ENCODE results near the gene FOXK1.

FOXK1 gene

GRCh38 chr7:4747746-4748145 lies 65.7 kb downstream of the FOXK1 start:
- H3K4me3 ChIP-seq (replicated peaks; ENCODE audit: insufficient read depth, low read length) = no peak overlapping the region
- no peak for DNase-seq (ENCODE audit: low read depth in 1 of 2, low spot score in 1 of 2)
- H3K27ac ChIP-seq (replicated peaks) = no peak overlapping the region
- TF ChIP-seq, protein P1, sequence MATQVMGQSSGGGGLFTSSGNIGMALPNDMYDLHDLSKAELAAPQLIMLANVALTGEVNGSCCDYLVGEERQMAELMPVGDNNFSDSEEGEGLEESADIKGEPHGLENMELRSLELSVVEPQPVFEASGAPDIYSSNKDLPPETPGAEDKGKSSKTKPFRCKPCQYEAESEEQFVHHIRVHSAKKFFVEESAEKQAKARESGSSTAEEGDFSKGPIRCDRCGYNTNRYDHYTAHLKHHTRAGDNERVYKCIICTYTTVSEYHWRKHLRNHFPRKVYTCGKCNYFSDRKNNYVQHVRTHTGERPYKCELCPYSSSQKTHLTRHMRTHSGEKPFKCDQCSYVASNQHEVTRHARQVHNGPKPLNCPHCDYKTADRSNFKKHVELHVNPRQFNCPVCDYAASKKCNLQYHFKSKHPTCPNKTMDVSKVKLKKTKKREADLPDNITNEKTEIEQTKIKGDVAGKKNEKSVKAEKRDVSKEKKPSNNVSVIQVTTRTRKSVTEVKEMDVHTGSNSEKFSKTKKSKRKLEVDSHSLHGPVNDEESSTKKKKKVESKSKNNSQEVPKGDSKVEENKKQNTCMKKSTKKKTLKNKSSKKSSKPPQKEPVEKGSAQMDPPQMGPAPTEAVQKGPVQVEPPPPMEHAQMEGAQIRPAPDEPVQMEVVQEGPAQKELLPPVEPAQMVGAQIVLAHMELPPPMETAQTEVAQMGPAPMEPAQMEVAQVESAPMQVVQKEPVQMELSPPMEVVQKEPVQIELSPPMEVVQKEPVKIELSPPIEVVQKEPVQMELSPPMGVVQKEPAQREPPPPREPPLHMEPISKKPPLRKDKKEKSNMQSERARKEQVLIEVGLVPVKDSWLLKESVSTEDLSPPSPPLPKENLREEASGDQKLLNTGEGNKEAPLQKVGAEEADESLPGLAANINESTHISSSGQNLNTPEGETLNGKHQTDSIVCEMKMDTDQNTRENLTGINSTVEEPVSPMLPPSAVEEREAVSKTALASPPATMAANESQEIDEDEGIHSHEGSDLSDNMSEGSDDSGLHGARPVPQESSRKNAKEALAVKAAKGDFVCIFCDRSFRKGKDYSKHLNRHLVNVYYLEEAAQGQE (IDR thresholded peaks at IDR 0.05; ENCODE audit: insufficient replicate concordance, low read depth) = no peak
- TF ChIP-seq SPI1 (IDR thresholded peaks at IDR 0.05; ENCODE audit: borderline replicate concordance, low read depth) (no peak), POLR2AphosphoS5 (IDR thresholded peaks at IDR 0.05; ENCODE audit: low read depth) (no peak), GABPA (IDR thresholded peaks at IDR 0.05; ENCODE audit: low read depth) (no peak)
- TF ChIP-seq, protein P2, sequence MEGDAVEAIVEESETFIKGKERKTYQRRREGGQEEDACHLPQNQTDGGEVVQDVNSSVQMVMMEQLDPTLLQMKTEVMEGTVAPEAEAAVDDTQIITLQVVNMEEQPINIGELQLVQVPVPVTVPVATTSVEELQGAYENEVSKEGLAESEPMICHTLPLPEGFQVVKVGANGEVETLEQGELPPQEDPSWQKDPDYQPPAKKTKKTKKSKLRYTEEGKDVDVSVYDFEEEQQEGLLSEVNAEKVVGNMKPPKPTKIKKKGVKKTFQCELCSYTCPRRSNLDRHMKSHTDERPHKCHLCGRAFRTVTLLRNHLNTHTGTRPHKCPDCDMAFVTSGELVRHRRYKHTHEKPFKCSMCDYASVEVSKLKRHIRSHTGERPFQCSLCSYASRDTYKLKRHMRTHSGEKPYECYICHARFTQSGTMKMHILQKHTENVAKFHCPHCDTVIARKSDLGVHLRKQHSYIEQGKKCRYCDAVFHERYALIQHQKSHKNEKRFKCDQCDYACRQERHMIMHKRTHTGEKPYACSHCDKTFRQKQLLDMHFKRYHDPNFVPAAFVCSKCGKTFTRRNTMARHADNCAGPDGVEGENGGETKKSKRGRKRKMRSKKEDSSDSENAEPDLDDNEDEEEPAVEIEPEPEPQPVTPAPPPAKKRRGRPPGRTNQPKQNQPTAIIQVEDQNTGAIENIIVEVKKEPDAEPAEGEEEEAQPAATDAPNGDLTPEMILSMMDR (IDR thresholded peaks at IDR 0.05; ENCODE audit: insufficient read depth, low read length) = no peak
- H3K27me3 ChIP-seq (ENCODE audit: insufficient read depth, poor library complexity, severe bottlenecking) = no peaks in the 10 kb centered on the region

GRCh38 chr7:4748231-4748681 lies 66.2 kb downstream of the FOXK1 start:
- H3K27me3 ChIP-seq (ENCODE audit: insufficient read depth, poor library complexity, severe bottlenecking) = no peaks in the 10 kb centered on the region
- no peak for DNase-seq (ENCODE audit: low read depth in 1 of 2, low spot score in 1 of 2)
- no peak overlapping the region for H3K4me3 ChIP-seq (replicated peaks; ENCODE audit: insufficient read depth, low read length)
- H3K27ac ChIP-seq (replicated peaks) = no peak overlapping the region
- TF ChIP-seq SPI1 (IDR thresholded peaks at IDR 0.05; ENCODE audit: borderline replicate concordance, low read depth) (no peak), GABPA (IDR thresholded peaks at IDR 0.05; ENCODE audit: low read depth) (no peak), POLR2AphosphoS5 (IDR thresholded peaks at IDR 0.05; ENCODE audit: low read depth) (no peak)
- TF ChIP-seq, protein P1 (IDR thresholded peaks at IDR 0.05; ENCODE audit: insufficient replicate concordance, low read depth) = no peak
- TF ChIP-seq, protein P2 (IDR thresholded peaks at IDR 0.05; ENCODE audit: insufficient read depth, low read length) = no peak

DNA sequence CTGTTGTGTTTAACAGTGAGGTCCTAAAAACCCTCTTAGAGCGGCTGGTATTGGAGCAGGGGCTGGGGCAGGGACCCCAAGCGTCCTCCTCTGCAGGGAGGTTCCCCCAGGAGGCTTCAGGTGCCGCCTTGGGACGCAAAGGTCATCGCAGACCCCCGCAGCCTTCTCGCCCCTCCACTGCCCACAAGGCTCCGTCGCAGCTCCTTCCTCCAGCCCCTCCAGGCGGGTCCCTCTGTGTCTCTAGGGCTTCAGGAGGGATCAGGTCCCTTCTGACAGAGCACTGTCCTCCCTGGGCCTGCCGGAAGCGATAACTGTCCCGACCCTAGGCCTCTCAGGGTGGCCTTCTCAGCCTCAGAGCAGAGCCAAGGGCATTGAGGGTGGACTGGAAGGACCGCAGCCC lies 67.3 kb downstream of the FOXK1 start:
- no peak overlapping the region for H3K4me3 ChIP-seq (replicated peaks; ENCODE audit: insufficient read depth, low read length)
- no peak for DNase-seq (ENCODE audit: low read depth in 1 of 2, low spot score in 1 of 2)
- H3K27me3 ChIP-seq (ENCODE audit: insufficient read depth, poor library complexity, severe bottlenecking) = no peaks in the 10 kb centered on the region
- no peak overlapping the region for H3K27ac ChIP-seq (replicated peaks)
- TF ChIP-seq, protein P1 (IDR thresholded peaks at IDR 0.05; ENCODE audit: insufficient replicate concordance, low read depth) = no peak
- TF ChIP-seq POLR2AphosphoS5 (IDR thresholded peaks at IDR 0.05; ENCODE audit: low read depth) = no peak
- TF ChIP-seq, protein P2 (IDR thresholded peaks at IDR 0.05; ENCODE audit: insufficient read depth, low read length) = no peak
